OCI-LY3 (cell line): ENCODE data around the gene RIOK2.

Source experiments
- EZH2phosphoT487 ChIP-seq: fragments of 200-600 bp; shearing (Covaris generic); IDR thresholded peaks from 2 replicates; pipeline ENCODE4 v1.6.1; 2018; ENCODE audit warnings: antibody characterized with exemption, mixed run types, low read depth
- TF ChIP-seq, protein P1 (sequence below): fragments of 200-600, 300-600 bp; sonication (generic); IDR thresholded peaks from 2 replicates; pipeline ENCODE4 v1.5.1; 2014; ENCODE audit warnings: antibody characterized with exemption, low read length, low read depth

GRCh38 chr5:97157689-97158088 is 25.4 kb downstream of the RIOK2 start:
- TF ChIP-seq, protein P1, sequence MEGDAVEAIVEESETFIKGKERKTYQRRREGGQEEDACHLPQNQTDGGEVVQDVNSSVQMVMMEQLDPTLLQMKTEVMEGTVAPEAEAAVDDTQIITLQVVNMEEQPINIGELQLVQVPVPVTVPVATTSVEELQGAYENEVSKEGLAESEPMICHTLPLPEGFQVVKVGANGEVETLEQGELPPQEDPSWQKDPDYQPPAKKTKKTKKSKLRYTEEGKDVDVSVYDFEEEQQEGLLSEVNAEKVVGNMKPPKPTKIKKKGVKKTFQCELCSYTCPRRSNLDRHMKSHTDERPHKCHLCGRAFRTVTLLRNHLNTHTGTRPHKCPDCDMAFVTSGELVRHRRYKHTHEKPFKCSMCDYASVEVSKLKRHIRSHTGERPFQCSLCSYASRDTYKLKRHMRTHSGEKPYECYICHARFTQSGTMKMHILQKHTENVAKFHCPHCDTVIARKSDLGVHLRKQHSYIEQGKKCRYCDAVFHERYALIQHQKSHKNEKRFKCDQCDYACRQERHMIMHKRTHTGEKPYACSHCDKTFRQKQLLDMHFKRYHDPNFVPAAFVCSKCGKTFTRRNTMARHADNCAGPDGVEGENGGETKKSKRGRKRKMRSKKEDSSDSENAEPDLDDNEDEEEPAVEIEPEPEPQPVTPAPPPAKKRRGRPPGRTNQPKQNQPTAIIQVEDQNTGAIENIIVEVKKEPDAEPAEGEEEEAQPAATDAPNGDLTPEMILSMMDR: no peak
- TF ChIP-seq EZH2phosphoT487: no peak
